CD4-positive, alpha-beta T cell treated with Interleukin-1 beta for 1 hour (primary cell): ENCODE data around the gene LMOD1.
"Not testable (repeated sequence)": the region's sequence is repeated elsewhere in the genome, so short reads cannot be mapped to it uniquely, and the experiment has no call there.

Experiments used
- DNase-seq, 2 donors: peaks; one replicate each; pipeline ENCODE4 v3.0.0-alpha.2; 2020 to 2022

The LMOD1 gene

DNA sequence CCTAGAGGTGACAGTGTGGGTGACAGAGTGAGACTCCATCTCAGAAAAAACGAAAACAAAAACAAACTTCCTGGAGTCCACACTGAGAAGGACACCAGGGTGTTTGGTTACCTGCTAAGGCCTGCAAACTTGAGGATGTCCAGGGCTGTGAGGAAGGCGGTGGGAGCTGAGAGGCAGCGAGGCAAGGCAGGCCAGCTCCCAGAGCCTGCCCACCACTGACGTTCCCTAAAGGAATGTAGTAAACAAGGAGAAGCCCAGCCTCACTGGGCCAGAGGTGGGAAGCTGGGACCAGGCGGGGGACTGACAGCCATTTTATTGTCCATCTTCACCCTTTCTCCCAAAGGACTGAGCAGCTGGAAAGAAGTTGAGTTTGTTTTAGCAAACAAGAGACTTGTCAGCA, 33.5 kb downstream of the LMOD1 start:
- DNase-seq, result no peak

DNA sequence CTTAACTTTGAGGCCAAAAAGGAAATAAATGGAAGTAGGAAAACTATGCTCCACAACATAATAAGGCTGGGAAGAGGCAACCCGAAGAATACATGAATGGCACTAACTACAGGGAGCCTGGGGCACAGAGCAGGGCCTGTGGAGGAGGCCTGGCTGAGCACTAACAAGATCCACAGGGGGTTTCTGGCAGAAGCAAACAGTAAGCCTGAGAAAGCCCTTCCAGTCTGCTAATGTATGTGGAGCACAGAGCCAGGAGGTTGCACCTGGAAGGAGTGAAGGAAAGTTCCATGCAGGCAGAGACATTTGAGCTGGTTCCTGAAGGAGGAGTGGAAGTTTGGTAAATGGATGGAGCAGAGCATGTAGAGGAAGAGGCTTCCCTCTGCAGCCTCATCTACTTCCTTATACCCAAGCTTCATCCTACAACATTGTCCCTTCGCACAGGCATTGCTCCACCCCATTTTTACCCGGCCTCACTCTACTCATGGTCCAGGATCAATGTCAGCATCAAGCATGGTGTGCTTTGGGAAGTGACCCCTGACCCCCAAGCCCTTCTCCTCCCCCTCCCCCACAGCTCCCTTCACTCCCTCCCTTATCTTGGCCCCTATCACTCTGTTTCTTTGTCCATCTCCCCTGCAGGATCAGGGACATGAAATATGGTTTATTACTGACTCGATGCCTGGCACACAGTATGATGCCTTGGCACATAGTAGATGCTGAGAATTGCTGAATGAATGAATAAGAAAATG, 34.3 kb downstream of the LMOD1 start:
- DNase-seq, result no peak

DNA sequence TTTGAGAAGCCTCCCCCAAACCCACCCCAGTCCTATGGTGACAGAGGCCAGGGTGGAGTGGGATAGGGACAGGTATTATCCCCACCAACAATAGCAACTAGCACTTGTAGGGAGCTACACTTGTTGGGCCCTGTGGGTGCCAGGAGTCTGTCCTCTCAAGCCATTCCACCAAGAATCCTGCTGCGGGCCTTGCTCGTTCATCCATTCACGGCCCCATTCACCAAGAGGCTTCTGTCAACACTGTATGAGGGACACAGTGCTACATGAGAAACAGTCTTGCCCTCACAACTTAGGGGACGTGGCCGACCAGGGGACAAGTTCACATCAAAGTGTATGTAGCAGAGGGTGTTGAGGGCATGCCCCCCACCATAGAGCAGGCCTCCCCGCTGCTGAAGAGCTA, 38.7 kb downstream of the LMOD1 start:
- DNase-seq, result no peak

GRCh38 chr1:201906336-201906735, 40.0 kb downstream of the LMOD1 start:
- no peak for DNase-seq

DNA sequence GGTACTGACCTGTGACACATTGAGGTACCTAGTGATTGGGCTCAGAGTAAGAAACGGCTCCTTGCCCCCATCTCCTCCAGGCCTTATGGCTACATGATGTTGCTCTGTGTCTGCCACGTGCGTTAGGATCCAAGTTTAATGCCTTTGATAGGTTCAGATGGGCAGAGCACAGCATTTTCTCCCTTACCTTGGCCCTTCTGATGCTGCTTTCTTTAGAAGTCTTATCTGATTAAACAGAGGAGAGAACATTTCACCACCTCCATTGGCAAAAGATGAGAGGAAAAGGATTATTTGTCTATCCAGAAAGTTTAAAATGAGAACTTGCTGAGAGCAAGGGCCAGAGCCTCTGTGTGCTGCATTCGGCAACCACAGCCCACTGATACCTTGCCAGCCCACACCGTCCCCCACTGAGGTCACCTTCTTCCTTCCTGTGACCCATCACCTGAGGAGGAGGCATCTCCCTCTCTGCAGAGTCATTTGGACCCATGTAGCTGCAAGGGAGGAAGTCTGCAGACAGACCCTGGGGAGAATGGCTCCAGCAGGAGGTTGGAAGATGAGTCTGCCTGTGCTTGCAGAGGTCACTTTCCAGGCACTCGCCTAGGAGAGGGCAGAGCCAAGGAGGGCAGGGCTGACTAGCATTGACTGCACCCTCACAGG, 41.0 kb downstream of the LMOD1 start:
- DNase-seq, result no peak

- DNase-seq, result no peak
Measured at GRCh38 chr1:201904579-201904978, 41.8 kb downstream of the LMOD1 start.

- no peak for DNase-seq
Measured at GRCh38 chr1:201903135-201903534, 43.2 kb downstream of the LMOD1 start.

DNA sequence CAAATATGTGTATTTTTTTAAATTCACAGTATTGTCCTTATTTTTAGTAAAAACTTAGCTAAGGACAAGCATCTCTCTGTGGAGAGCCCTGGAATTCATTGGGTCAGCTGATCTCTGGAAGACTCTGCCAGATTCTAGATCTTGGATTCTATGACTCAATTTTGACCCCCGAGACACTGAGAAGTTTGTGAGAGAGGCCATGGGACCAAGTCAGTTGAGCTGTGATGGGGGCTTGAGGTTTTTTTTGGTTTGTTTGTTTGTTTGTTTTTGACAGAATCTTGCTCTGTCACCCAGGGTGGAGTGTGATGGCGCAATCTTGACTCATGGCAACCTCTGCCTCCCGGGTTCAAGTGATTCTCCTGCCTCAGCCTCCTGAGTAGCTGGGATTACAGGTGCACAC, 44.1 kb downstream of the LMOD1 start:
- DNase-seq, result no peak

DNA sequence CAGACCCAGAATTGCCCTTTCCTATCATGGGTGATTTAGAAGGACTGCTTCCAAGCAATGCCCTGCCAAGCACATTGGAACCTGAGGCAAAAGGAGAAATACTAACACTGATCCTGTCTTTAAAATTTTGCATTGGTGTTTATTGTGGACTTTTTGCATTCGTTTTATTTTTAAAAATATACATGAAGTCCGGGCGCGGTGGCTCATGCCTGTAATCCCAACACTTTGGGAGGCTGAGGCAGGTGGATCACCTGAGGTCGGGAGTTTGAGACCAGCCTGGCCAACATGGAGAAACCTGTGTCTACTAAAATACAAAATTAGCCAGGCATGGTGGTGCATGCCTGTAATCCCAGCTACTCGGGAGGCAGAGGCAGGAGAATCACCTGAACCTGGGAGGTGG, 45.3 kb downstream of the LMOD1 start:
- DNase-seq, result not testable (repeated sequence)

DNA sequence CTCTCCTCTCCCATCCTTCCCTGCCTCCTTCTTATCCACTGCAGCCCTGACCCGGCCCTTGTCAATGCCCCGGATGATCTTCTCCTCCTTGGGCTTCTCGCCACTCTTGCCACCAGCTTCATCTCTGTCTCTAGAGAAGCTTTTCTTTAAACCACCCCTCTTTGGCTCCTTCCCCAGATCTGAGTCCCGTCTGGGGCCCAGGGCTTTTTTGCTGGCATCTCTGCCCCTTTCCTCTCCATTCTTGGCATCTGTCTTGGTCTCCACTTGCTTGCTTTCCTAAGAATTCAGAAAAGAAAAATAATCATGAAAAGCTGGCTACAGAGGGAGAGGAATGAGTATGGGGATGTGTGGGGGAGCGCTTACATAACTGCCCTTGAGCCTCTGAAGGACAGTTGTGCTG, 45.9 kb downstream of the LMOD1 start:
- DNase-seq, result no peak

- DNase-seq, result no peak
Measured at GRCh38 chr1:201899683-201900429, 46.5 kb downstream of the LMOD1 start.

DNA sequence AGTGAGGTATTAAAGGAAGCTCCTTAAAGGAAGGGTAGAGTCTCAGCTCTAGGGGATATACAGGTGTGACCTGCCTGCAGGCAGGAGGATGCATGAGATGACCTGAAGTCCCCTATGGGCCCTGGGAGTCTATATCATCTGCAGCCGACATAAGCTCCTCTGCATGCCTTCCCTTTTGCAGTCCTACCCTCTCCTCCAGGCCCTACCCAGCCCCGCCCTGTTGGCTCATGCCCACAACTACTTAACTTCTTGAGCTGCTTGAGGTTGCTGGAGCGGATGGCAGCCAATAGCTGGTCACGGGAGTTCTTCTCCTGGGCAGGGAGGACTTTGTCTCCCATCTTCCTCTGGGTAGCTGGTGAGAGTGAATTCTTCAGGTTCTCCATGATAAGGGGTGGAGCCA, 47.4 kb downstream of the LMOD1 start:
- DNase-seq, result no peak

- no peak for DNase-seq
Measured at GRCh38 chr1:201898240-201898894, 48.0 kb downstream of the LMOD1 start.

DNA sequence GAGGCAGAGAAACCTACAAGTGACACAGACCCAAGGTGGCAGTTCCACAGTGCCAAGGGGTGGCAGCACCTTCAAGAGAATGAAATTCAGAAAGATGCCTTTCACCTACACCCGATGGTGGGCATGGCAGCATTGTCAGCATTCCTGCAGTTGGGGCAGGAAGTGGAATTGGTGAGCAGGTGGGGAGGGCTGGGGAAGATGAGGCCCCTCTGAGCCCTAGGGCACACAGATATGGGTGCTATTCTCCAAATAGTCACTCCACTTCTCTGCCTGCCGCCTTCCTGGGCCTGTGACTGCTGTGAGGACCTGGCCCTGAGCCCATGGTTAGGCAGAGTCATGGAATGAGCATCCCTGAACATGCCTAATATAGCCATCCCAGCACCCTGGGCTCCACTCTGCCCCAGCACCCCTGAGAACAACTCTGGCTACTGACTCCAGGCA, 49.4 kb downstream of the LMOD1 start:
- DNase-seq, result no peak

DNA sequence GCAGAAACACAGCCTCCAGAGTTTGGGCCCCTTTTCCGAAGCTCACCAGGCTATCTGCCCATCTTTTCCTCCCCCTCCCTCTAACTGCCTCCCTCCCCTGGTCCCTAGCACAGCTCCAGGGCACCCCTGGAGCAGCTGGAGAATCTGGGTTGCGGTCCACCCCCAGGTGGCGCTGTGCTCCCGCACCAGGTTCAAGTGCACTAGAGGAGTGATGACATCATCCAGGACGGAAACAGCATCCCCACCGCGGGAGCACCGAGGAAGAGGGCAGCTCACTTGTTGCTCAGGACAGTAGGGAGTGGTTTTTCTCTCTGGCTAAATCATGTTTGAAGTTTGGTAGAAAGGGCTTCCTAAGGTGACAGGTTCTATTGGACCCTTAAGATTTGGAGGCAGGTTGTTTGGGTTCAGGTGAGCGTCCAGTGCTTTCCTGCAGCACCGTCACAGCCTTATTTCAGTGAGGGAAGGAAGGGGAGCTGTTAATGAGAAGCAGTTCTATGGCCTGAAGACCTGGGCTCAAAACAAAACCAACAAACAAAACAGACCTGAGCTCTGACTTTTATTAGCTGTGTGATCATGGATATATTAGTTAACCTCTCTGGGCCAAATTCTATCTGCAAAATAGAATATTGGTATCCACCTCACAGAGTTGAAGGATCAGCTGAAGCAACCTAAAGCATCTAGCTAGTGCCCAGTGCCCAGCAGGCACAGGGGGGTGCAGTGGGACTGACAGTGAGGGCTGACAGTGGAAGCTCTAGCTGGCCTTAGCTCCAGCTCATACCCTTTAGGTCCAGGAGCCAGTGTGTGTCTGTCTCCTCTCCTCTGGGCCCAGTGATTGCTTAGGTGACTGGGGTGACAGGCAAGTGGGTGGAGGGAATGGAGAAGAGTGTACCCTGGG, 50.2 kb downstream of the LMOD1 start:
- peak; percentile 80 to 82 for DNase-seq

- DNase-seq, result no peak
Measured at GRCh38 chr1:201895120-201895665, 51.2 kb downstream of the LMOD1 start.

DNA sequence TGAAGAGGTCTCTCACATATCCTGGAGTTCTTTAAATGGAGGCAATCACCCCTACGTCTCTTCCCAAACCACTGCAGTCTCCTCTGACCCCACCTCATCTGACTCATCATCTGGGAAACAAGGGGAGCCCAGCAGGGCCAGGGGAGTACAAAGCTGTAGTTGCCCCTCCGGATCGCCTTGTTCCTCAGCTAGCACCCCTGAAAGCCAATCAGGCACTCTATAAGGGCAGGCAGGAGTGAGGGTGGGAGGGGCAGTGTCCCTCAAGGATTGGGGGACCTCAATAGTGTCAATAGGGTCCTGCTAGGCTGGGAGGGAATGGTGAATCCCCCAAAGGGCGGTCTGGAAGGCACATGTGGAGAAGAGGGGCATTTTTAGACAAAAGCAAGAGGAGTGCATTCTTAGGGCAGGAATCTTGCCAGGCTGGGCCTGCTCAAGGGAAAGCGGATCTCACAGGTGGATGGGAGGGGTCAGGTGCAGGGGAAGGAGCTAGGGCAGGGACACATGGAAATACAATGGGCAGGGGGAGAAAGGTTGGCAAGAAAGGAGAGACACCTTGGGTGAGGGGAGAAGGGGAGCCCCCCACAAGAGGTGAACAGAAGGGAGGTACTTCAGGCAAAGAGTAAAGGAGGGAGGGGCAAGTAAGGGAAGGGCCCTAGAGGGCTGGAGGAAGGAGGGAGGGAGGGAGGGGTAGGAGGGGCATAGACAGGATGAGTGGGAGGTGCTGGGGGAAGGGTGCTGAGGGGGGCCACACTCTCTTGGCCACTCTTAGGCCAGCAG, 51.8 kb downstream of the LMOD1 start:
- DNase-seq, result no peak

GRCh38 chr1:201893431-201893830, 52.9 kb downstream of the LMOD1 start:
- no peak for DNase-seq

- no peak for DNase-seq
Measured at GRCh38 chr1:201892211-201892610, 54.1 kb downstream of the LMOD1 start.

DNA sequence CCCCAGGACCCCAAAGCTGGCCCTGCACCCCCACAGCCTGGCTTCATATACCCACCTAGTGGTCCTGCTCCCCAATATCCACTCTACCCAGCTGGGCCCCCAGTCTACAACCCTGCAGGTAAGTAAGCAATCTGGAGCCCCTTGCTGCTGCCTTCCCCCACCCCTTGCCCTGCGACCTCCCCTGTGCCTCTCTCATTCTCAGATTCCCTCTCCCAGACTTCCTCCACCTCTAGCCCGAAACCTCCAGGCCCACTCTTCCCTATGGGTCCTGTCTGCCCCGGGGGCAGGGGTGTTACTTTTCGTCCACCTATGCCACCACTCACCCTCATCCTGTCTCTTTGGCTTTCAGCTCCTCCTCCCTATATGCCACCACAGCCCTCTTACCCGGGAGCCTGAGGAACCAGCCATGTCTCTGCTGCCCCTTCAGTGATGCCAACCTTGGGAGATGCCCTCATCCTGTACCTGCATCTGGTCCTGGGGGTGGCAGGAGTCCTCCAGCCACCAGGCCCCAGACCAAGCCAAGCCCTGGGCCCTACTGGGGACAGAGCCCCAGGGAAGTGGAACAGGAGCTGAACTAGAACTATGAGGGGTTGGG, 54.8 kb downstream of the LMOD1 start:
- DNase-seq, result no peak
